HG02870 (cell line): Measurements from ENCODE around the gene SLIT3.

ENCODE experiments used
- ATAC-seq: cut with Tn5 transposase; IDR thresholded peaks from one replicate; pipeline ENCODE4 v1.9.1; 2021; ENCODE audit warnings: mild to moderate bottlenecking, moderate library complexity; ENCODE audit not compliant: unreplicated experiment

Gene SLIT3

GRCh38 chr5:168975331-168975730 is 325.6 kb downstream of the SLIT3 start:
- no peak for ATAC-seq

- no peak for ATAC-seq
These were observed 326.9 kb downstream of the SLIT3 start for GRCh38 chr5:168974082-168974481.

- ATAC-seq: no peak
These were observed 328.2 kb downstream of the SLIT3 start for GRCh38 chr5:168972731-168973130.

GRCh38 chr5:168971100-168971499 is 329.8 kb downstream of the SLIT3 start:
- ATAC-seq: no peak

- ATAC-seq: no peak
These were observed 331.5 kb downstream of the SLIT3 start for GRCh38 chr5:168969326-168969886.

GRCh38 chr5:168967882-168968620 is 332.9 kb downstream of the SLIT3 start:
- no peak for ATAC-seq

- no peak for ATAC-seq
These were observed 335.3 kb downstream of the SLIT3 start for GRCh38 chr5:168965638-168966037.

GRCh38 chr5:168964182-168964581 is 336.8 kb downstream of the SLIT3 start:
- no peak for ATAC-seq

GRCh38 chr5:168962306-168962705 is 338.6 kb downstream of the SLIT3 start:
- ATAC-seq: no peak

GRCh38 chr5:168961681-168962080 is 339.3 kb downstream of the SLIT3 start:
- no peak for ATAC-seq

- no peak for ATAC-seq
These were observed 340.4 kb downstream of the SLIT3 start for GRCh38 chr5:168960497-168960896.

- no peak for ATAC-seq
These were observed 347.6 kb downstream of the SLIT3 start for GRCh38 chr5:168953351-168953750.

GRCh38 chr5:168952196-168952595 is 348.7 kb downstream of the SLIT3 start:
- ATAC-seq: no peak

GRCh38 chr5:168951769-168952168 is 349.2 kb downstream of the SLIT3 start:
- no peak for ATAC-seq

GRCh38 chr5:168951356-168951755 is 349.6 kb downstream of the SLIT3 start:
- ATAC-seq: no peak

GRCh38 chr5:168950241-168950951 is 350.5 kb downstream of the SLIT3 start:
- peak; percentile 72 for ATAC-seq

GRCh38 chr5:168948746-168949145 is 352.2 kb downstream of the SLIT3 start:
- no peak for ATAC-seq

- peak; percentile 58 for ATAC-seq
These were observed 353.6 kb downstream of the SLIT3 start for GRCh38 chr5:168947212-168947868.

GRCh38 chr5:168946363-168946762 is 354.6 kb downstream of the SLIT3 start:
- ATAC-seq: no peak

GRCh38 chr5:168944004-168944403 is 356.9 kb downstream of the SLIT3 start:
- no peak for ATAC-seq

- no peak for ATAC-seq
These were observed 357.7 kb downstream of the SLIT3 start for GRCh38 chr5:168943091-168943884.
